ENCODE measurements around the gene LEF1.

Gene LEF1

GRCh38 chr4:108168671-108169523 lies at the start of gene LEF1:
Gene LEF1 (minus strand): TSS chr4:108168932. CDS start chr4:108167767, 1,165 bp downstream.
- Mint-ChIP-seq H3K4me3 (peak within 1 kb of the TSS; percentile 80), H3K9me3 (no peaks in the 10 kb centered on the region), H3K36me3 (ENCODE audit: low read depth) (no peaks in the 10 kb centered on the region), H3K27ac (no peak within 1 kb of the TSS), H3K4me1 (ENCODE audit: low read depth) (peaks cover 48% of the 10 kb centered on the region), H3K27me3 (peaks cover 87% of the 10 kb centered on the region)
- intact Hi-C loops (cut with micrococcal nuclease) = no loop called here

GRCh38 chr4:108216510-108216909 lies 47.8 kb upstream of the LEF1 start:
- no peak overlapping the region for H3K4me3 Mint-ChIP-seq
- no peak overlapping the region for H3K27ac Mint-ChIP-seq

GRCh38 chr4:108215055-108215454 lies 46.3 kb upstream of the LEF1 start:
- no peaks in the 10 kb centered on the region for H3K36me3 Mint-ChIP-seq (ENCODE audit: low read depth)
- no peak overlapping the region for H3K27ac Mint-ChIP-seq
- H3K27me3 Mint-ChIP-seq = no peaks in the 10 kb centered on the region
- no peaks in the 10 kb centered on the region for H3K4me1 Mint-ChIP-seq (ENCODE audit: low read depth)
- no peaks in the 10 kb centered on the region for H3K9me3 Mint-ChIP-seq
- H3K4me3 Mint-ChIP-seq = no peak overlapping the region
- intact Hi-C loops (cut with micrococcal nuclease) = no loop called here

More at GRCh38 chr4:108216510-108216909, 47.8 kb upstream of the LEF1 start:
- Mint-ChIP-seq H3K27me3 (no peaks in the 10 kb centered on the region), H3K4me1 (ENCODE audit: low read depth) (no peaks in the 10 kb centered on the region), H3K36me3 (ENCODE audit: low read depth) (no peaks in the 10 kb centered on the region), H3K9me3 (no peaks in the 10 kb centered on the region)
- intact Hi-C loops (cut with micrococcal nuclease) = no loop called here

GRCh38 chr4:108213723-108214122 lies 45.0 kb upstream of the LEF1 start:
- Mint-ChIP-seq H3K4me1 (ENCODE audit: low read depth) (no peaks in the 10 kb centered on the region), H3K4me3 (no peak overlapping the region), H3K27ac (no peak overlapping the region), H3K27me3 (no peaks in the 10 kb centered on the region), H3K9me3 (no peaks in the 10 kb centered on the region), H3K36me3 (ENCODE audit: low read depth) (no peaks in the 10 kb centered on the region)
- intact Hi-C loops (cut with micrococcal nuclease) = no loop called here

- no peaks in the 10 kb centered on the region for H3K36me3 Mint-ChIP-seq (ENCODE audit: low read depth)
- H3K27me3 Mint-ChIP-seq = no peaks in the 10 kb centered on the region
- H3K9me3 Mint-ChIP-seq = no peaks in the 10 kb centered on the region
- intact Hi-C loops (cut with micrococcal nuclease) = no loop called here
- no peak overlapping the region for H3K4me3 Mint-ChIP-seq
- no peaks in the 10 kb centered on the region for H3K4me1 Mint-ChIP-seq (ENCODE audit: low read depth)
- no peak overlapping the region for H3K27ac Mint-ChIP-seq
Measured at GRCh38 chr4:108213308-108213707, 44.6 kb upstream of the LEF1 start.

GRCh38 chr4:108210989-108211835 lies 42.5 kb upstream of the LEF1 start:
- H3K27me3 Mint-ChIP-seq = no peaks in the 10 kb centered on the region
- H3K9me3 Mint-ChIP-seq = no peaks in the 10 kb centered on the region
- H3K4me1 Mint-ChIP-seq (ENCODE audit: low read depth) = no peaks in the 10 kb centered on the region
- H3K27ac Mint-ChIP-seq = no peak overlapping the region
- intact Hi-C loops (cut with micrococcal nuclease) = no loop called here
- no peak overlapping the region for H3K4me3 Mint-ChIP-seq
- H3K36me3 Mint-ChIP-seq (ENCODE audit: low read depth) = no peaks in the 10 kb centered on the region

GRCh38 chr4:108209489-108209888 lies 40.8 kb upstream of the LEF1 start:
- Mint-ChIP-seq H3K9me3 (no peaks in the 10 kb centered on the region), H3K4me3 (no peak overlapping the region), H3K36me3 (ENCODE audit: low read depth) (no peaks in the 10 kb centered on the region), H3K27ac (no peak overlapping the region), H3K4me1 (ENCODE audit: low read depth) (no peaks in the 10 kb centered on the region), H3K27me3 (no peaks in the 10 kb centered on the region)
- intact Hi-C loops (cut with micrococcal nuclease) = no loop called here

GRCh38 chr4:108205859-108206258 lies 37.1 kb upstream of the LEF1 start:
- Mint-ChIP-seq H3K9me3 (no peaks in the 10 kb centered on the region), H3K36me3 (ENCODE audit: low read depth) (no peaks in the 10 kb centered on the region), H3K27me3 (no peaks in the 10 kb centered on the region), H3K4me3 (no peak overlapping the region), H3K4me1 (ENCODE audit: low read depth) (no peaks in the 10 kb centered on the region), H3K27ac (no peak overlapping the region)
- intact Hi-C loops (cut with micrococcal nuclease) = no loop called here

- Mint-ChIP-seq H3K9me3 (no peaks in the 10 kb centered on the region), H3K27me3 (no peaks in the 10 kb centered on the region), H3K27ac (no peak overlapping the region), H3K4me3 (no peak overlapping the region), H3K4me1 (ENCODE audit: low read depth) (no peaks in the 10 kb centered on the region), H3K36me3 (ENCODE audit: low read depth) (no peaks in the 10 kb centered on the region)
- intact Hi-C loops (cut with micrococcal nuclease) = no loop called here
Measured at GRCh38 chr4:108204518-108204917, 35.8 kb upstream of the LEF1 start.

- no peak overlapping the region for H3K4me3 Mint-ChIP-seq
- no peak overlapping the region for H3K27ac Mint-ChIP-seq
- no peaks in the 10 kb centered on the region for H3K27me3 Mint-ChIP-seq
- no peaks in the 10 kb centered on the region for H3K36me3 Mint-ChIP-seq (ENCODE audit: low read depth)
- no peaks in the 10 kb centered on the region for H3K9me3 Mint-ChIP-seq
- H3K4me1 Mint-ChIP-seq (ENCODE audit: low read depth) = no peaks in the 10 kb centered on the region
- intact Hi-C loops (cut with micrococcal nuclease) = no loop called here
Measured at GRCh38 chr4:108203377-108203776, 34.6 kb upstream of the LEF1 start.

GRCh38 chr4:108201774-108202173 lies 33.0 kb upstream of the LEF1 start:
- no peaks in the 10 kb centered on the region for H3K36me3 Mint-ChIP-seq (ENCODE audit: low read depth)
- intact Hi-C loops (cut with micrococcal nuclease) = no loop called here
- H3K27me3 Mint-ChIP-seq = no peaks in the 10 kb centered on the region
- no peaks in the 10 kb centered on the region for H3K4me1 Mint-ChIP-seq (ENCODE audit: low read depth)
- no peak overlapping the region for H3K4me3 Mint-ChIP-seq
- no peaks in the 10 kb centered on the region for H3K9me3 Mint-ChIP-seq
- H3K27ac Mint-ChIP-seq = no peak overlapping the region

GRCh38 chr4:108199881-108200280 lies 31.1 kb upstream of the LEF1 start:
- Mint-ChIP-seq H3K9me3 (no peaks in the 10 kb centered on the region), H3K36me3 (ENCODE audit: low read depth) (no peaks in the 10 kb centered on the region), H3K4me1 (ENCODE audit: low read depth) (no peaks in the 10 kb centered on the region), H3K27me3 (no peaks in the 10 kb centered on the region), H3K4me3 (no peak overlapping the region), H3K27ac (no peak overlapping the region)
- intact Hi-C loops (cut with micrococcal nuclease) = no loop called here

- no peaks in the 10 kb centered on the region for H3K36me3 Mint-ChIP-seq (ENCODE audit: low read depth)
- no peaks in the 10 kb centered on the region for H3K27me3 Mint-ChIP-seq
- H3K9me3 Mint-ChIP-seq = no peaks in the 10 kb centered on the region
- intact Hi-C loops (cut with micrococcal nuclease) = no loop called here
- H3K4me3 Mint-ChIP-seq = no peak overlapping the region
- no peaks in the 10 kb centered on the region for H3K4me1 Mint-ChIP-seq (ENCODE audit: low read depth)
- no peak overlapping the region for H3K27ac Mint-ChIP-seq
Measured at GRCh38 chr4:108193886-108194672, 25.3 kb upstream of the LEF1 start.

GRCh38 chr4:108192935-108193334 lies 24.2 kb upstream of the LEF1 start:
- Mint-ChIP-seq H3K36me3 (ENCODE audit: low read depth) (no peaks in the 10 kb centered on the region), H3K27me3 (no peaks in the 10 kb centered on the region), H3K4me1 (ENCODE audit: low read depth) (no peaks in the 10 kb centered on the region), H3K27ac (no peak overlapping the region), H3K4me3 (no peak overlapping the region), H3K9me3 (no peaks in the 10 kb centered on the region)
- intact Hi-C loops (cut with micrococcal nuclease) = no loop called here
